GM20431 (cell line): Measurements from ENCODE around the gene DUSP3.
"Not testable (repeated sequence)": the region's sequence is repeated elsewhere in the genome, so short reads cannot be mapped to it uniquely, and the experiment has no call there.

Experiments
- in situ Hi-C: fragments of 300-500 bp; cut with MseI, MboI; formaldehyde crosslinking; loops from one replicate; pipeline ENCODE4 v1.15.0; 2020; ENCODE audit warnings: low sequenced_read_pairs; ENCODE audit not compliant: unreplicated experiment

Gene DUSP3

GRCh38 chr17:43803758-43804157, 25.0 kb upstream of the DUSP3 start:
- in situ Hi-C loops, result no loop called here

DNA sequence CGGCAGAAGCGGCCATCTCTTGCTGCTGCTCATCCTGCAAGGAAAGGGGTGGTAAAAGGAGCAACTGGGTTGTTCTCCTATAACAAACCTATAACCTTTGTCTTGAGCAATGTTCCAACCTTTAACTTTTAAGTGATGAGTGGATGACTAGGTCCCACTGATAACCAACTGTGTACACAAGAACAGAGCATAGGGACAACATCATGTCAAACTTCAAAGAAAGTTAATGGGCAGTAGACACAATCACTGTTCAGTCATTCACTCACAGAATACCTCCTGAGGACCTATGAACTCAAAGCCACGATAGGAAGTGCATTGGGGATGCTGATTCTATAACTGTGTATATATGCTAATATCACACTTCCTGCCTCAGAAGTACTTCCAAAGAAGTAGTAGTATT, 23.1 kb upstream of the DUSP3 start:
- in situ Hi-C loops, result no loop called here

GRCh38 chr17:43800736-43801135, 22.0 kb upstream of the DUSP3 start:
- in situ Hi-C loops, result no loop called here

GRCh38 chr17:43799047-43799446, 20.3 kb upstream of the DUSP3 start:
- in situ Hi-C loops, result no loop called here

DNA sequence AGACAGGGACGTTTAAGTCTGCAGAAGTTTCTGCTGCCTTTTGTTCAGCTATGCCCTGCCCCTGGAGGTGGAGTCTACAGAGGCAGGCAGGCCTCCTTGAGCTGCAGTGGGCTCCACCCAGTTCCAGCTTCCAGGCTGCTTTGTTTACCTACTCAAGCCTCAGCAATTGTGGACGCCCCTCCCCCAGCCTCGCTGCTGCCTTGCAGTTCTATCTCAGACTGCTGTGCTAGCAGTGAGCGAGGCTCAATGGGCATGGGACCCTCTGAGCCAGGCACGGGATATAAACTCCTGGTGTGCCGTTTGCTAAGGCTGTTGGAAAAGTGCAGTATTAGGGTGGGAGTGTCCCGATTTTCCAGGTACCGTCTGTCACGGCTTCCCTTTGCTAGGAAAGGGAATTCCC, 19.2 kb upstream of the DUSP3 start:
- in situ Hi-C loops, result not testable (repeated sequence)

DNA sequence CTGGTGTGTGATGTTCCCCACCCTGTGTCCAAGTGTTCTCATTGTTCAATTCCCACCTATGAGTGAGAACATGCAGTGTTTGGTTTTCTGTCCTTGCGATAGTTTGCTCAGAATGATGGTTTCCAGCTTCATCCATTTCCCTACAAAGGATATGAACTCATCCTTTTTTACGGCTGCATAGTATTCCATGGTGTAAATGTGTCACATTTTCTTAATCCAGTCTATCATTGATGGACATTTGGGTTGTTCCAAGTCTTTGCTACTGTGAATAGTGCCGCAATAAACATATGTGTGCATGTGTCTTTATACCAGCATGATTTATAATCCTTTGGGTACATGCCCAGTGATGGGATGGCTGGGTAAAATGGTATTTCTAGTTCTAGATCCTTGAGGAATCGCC, 13.9 kb upstream of the DUSP3 start:
- in situ Hi-C loops, result not testable (repeated sequence)

- in situ Hi-C loops, result no loop called here
These were observed 12.8 kb upstream of the DUSP3 start for GRCh38 chr17:43791589-43791988.

GRCh38 chr17:43790311-43790940, 11.6 kb upstream of the DUSP3 start:
- in situ Hi-C loops, result no loop called here

DNA sequence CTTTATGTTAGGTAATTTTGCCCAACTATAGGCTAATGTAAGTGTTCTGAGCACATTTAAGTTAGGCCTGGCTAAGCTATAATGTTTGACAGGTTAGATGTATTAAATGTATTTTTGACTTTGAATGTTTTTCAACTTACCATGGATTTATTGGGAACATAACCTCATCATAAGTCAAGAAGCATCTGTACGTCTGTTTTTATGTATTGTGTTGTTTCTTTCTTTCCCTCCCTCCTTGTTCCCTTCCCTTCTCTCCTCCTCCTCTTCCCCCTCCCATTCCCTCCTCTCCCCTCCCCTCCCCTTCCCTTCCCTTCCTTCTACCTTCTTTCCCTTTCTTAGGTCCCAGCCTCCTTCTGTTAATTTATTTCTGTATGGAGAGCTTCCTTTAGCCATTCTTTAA, 10.7 kb upstream of the DUSP3 start:
- in situ Hi-C loops, result no loop called here

- in situ Hi-C loops, result no loop called here
These were observed 9.8 kb upstream of the DUSP3 start for GRCh38 chr17:43788540-43788939.

DNA sequence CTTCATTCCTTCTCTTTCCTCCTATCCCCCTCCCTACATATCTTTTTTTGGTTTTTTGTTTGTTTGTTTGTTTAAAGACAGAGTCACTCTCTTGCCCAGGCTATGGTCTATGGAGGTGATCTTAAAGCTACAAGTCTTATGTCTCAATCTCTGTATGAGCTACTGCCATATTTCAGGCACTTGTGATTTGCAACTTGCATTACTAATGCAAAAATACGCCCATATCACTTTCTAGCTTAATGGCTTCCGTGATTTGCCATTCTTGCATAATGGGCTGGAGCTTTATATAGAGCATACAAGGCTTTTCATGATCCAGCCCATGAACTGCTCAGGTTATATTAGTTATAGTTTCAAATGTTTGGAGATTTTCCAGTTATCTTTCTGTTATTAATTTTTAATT, 9.0 kb upstream of the DUSP3 start:
- in situ Hi-C loops, result no loop called here

- in situ Hi-C loops, result no loop called here
These were observed 5.9 kb upstream of the DUSP3 start for GRCh38 chr17:43784628-43785101.

- in situ Hi-C loops, result no loop called here
These were observed 5.3 kb upstream of the DUSP3 start for GRCh38 chr17:43784068-43784467.

- in situ Hi-C loops, result no loop called here
These were observed 4.3 kb upstream of the DUSP3 start for GRCh38 chr17:43782913-43783680.

DNA sequence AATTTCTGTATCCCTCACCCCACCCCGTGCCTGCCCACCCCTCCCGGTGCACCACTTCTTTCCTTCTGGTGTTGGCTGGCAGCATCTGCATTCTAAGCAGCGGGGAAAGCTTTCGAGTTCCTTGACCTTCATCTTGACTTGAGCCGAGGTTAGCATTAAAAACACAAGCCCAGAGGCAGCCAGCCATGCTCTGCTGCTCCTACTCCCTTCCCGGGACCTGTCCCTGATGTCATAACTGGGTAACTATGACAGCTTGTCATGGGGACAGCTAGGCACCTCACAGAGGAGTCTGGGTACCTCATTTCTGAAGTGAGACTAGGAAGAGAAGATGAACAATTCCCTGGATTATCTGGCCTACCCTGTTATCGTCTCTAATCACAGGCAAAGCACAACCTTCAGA, 1.4 kb upstream of the DUSP3 start, which contains the start of gene CFAP97D1:
CFAP97D1 (plus strand) TSS at position 301 of the 400 bp plus-strand sequence; CDS start at position 329, 28 bp downstream.
- in situ Hi-C loops, result no loop called here

DNA sequence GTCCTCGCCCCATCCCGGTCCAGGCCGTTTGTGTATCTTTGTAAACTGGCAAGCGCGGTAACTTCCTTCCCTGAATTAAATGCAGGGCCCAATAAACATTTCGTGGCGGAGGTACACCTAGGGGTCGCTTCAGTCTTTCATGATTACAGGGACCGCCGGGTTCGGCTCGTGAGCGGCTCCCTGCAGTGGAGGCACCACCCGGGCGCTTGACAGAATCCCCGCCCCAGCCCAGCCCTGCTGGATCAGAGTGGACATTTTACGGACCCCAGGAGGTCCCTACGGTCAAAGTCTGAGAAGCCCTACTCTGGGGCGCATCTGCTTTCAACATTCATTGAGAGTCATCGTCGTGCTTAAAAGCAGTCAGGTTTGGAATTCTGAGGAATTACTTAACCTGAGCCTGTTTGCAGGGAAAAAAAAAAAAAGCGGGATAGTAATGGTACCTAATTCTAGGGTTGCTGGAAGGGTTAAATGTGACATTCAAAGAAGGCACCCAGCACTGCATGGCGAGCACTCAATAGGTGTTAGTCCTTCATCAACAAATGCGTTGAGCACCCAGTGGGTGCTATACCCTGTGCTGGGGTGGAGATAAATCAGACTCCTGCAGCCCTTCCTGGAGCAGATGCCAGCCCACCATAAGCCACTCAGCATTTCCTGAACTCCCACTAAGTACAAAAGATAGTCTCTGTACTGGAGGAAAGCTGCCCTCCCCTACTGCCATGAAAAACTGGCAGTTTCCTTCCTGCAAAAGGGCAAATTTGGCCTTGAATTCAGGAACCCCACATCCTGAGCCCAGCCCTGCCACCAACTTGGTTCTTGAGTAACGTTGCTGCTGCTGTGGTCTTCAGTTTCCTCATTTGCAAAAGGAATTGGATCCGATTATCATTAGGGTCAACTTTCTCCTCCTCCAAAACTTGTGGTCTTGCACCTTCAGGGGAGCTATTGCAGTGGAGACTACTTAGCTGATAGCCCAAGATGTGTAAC, 658 bp upstream of the DUSP3 start:
- in situ Hi-C loops, result no loop called here

DNA sequence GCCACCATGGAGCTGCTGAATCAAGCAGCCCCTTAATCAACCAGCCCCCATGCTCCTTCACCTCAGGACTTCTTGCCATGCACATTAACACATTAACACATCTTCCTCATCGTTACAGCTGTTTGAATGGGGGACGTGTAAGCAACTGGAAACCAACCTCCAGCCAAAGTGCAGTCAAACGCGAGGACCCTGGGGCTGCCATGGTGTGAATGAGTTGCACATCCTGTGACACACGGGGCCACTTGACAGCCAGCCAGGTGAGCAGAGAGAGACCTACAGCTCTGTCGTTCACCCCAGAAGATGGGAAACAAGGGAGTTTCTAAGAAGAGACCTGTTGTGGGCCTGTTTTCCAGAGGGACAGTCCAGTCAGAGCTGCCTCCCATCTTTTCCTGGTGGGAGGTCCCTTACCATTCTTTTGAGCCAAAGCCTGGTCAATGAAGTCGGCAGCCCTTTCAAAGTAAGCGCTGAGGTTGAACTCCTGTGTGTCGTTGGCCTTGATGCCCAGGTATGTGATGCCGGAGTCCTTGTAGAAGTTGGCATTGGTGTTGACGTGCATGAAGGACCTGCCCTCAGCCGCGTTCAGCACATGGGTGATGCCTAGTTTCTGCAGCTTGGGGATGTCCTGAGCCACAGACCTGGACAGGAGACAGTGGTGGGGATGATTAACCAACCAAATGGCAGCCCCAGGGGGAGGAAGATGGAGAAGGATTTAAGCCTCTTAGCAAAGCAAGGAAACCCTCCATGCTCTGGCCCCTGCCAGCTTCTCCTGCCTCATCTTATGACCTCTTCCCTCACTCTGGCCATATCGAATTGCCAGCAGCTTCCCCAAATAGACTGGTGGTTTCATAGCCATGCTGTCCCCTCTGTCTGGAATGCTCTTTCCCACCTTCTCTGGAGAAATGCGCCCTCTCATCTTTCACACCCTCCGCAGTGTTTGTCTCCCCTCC, 4.2 kb downstream of the DUSP3 start:
- in situ Hi-C loops, result no loop called here

DNA sequence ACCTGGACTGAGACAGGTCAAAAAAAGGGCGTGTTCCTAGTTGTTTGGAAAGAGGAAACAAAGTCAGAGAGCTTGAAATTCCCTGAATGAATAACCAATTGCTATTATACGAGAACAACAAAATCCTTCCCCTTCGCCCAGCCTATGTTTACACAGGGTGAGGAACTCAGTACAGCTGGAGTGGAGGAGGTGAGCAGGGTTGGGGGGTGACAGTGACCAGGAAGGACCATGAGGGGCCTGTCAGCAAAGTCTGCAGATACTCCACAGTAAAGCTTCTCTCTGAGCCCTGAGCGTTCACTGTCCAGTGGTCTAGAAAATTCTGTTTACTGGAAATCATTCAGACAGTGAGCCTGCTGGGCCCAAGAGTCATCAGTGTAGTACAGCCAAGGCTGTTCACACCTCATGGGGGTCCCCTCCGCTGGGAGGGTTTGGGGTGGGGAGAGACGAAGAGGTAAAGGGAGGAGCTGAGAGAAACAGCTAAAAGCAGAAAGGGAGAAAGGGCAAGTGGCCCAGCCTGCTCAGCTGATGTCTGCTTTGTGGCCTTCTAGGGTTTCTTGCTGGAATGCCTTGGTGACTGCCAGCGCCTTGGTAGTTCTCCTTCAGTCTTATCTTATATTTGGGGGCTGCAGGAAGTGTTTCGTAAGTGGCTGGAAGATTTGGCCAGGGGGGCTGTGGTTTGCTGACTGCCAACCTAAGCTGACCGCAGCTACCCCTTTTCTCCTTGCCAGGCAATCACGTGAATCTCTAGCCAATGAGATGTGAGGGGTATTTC, 5.7 kb downstream of the DUSP3 start:
- in situ Hi-C loops, result no loop called here

DNA sequence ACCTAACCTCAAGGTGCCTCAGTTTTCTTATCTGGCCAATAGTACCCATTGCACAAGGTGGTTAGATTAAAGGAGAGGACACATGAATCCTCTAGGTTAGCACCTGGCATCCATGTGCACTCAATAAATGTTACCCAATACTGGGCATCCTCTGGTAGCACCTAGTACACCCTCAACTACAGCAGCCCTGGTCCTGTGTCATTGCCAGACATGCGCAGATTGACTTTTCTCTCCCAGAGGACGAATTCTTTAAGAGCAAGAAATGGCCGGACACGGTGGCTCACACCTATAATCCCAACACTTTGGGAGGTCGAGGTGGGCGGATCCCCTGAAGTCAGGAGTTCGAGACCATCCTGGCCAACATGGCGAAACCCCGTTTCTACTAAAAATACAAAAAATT, 7.3 kb downstream of the DUSP3 start:
- in situ Hi-C loops, result no loop called here
